ENCODE measurements around the gene DOCK10.
"Not testable (repeated sequence)": the region's sequence is repeated elsewhere in the genome, so short reads cannot be mapped to it uniquely, and the experiment has no call there.

Gene DOCK10

DNA sequence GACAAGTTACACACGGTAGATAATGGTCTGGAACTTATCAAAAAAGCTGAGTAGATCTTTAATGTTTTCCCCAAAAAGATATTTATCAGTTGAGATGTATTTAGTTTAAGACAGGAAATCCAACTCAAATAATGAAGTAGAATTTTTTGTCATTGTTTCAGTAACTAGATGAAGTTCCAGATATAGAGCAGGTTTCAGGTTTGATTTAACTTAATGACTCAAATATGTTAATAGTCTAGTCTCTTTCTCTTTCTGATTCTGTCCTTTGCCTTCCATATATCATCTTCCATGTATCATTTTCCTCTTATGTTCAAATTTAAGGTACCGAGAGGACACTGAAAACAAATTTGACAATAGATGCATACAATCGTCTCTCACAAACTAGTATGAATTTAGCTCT lies 23.6 kb upstream of the DOCK10 start:
- Mint-ChIP-seq H3K27me3 (ENCODE audit: low read depth) (peaks cover 4% of the 10 kb centered on the region), H3K27ac (no peak overlapping the region), H3K36me3 (ENCODE audit: low read depth) (peaks cover 16% of the 10 kb centered on the region), H3K4me3 (no peak overlapping the region), H3K4me1 (ENCODE audit: low read depth) (peaks cover 19% of the 10 kb centered on the region), H3K9me3 (peaks cover 28% of the 10 kb centered on the region)

DNA sequence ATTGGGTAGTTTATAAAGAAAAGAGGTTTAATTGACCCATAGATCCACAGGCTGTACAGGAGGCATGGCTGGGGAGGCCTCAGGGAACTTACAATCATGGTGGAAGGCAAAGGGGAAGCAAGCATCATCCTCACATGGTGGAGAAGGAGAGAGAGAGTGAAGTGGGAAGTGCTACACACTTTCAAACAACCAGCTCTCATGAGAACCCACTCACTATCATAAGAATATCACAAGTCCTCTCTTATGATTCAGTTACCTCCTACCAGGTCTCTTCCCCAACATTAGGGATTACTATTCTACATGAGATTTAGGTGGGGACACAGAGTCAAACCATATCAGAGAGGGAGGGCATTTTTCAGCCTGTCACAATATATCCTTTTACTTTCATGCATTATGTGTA lies 22.7 kb upstream of the DOCK10 start:
- H3K27me3 Mint-ChIP-seq (ENCODE audit: low read depth): no peaks in the 10 kb centered on the region
- H3K9me3 Mint-ChIP-seq: peaks cover 28% of the 10 kb centered on the region
- H3K4me3 Mint-ChIP-seq: no peak overlapping the region
- no peak overlapping the region for H3K27ac Mint-ChIP-seq
- peaks cover 16% of the 10 kb centered on the region for H3K36me3 Mint-ChIP-seq (ENCODE audit: low read depth)
- peaks cover 19% of the 10 kb centered on the region for H3K4me1 Mint-ChIP-seq (ENCODE audit: low read depth)

DNA sequence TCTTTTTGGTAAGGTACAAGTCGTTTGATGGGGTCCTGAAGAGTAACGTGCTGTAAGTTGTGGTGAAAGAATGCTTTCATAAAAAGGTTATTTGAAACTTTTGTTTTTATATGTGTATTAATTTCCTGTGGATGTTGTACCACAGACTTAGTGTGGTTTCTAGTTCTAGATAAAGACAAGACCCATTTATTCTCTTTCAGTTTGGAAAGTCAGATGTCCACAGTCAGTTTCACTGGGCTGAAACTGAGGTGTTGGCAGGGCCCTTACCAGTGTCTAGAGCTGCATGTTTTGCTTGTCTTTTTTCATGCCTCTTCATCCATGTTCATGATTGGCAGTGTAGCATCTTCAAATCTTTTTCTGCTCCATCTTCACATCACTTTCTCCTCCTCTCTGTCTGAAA lies 22.1 kb upstream of the DOCK10 start:
- H3K27ac Mint-ChIP-seq: peak overlapping the region; percentile 1
- no peak overlapping the region for H3K4me3 Mint-ChIP-seq
- H3K4me1 Mint-ChIP-seq (ENCODE audit: low read depth): peaks cover 19% of the 10 kb centered on the region
- H3K36me3 Mint-ChIP-seq (ENCODE audit: low read depth): peaks cover 16% of the 10 kb centered on the region
- H3K9me3 Mint-ChIP-seq: peaks cover 28% of the 10 kb centered on the region
- no peaks in the 10 kb centered on the region for H3K27me3 Mint-ChIP-seq (ENCODE audit: low read depth)

DNA sequence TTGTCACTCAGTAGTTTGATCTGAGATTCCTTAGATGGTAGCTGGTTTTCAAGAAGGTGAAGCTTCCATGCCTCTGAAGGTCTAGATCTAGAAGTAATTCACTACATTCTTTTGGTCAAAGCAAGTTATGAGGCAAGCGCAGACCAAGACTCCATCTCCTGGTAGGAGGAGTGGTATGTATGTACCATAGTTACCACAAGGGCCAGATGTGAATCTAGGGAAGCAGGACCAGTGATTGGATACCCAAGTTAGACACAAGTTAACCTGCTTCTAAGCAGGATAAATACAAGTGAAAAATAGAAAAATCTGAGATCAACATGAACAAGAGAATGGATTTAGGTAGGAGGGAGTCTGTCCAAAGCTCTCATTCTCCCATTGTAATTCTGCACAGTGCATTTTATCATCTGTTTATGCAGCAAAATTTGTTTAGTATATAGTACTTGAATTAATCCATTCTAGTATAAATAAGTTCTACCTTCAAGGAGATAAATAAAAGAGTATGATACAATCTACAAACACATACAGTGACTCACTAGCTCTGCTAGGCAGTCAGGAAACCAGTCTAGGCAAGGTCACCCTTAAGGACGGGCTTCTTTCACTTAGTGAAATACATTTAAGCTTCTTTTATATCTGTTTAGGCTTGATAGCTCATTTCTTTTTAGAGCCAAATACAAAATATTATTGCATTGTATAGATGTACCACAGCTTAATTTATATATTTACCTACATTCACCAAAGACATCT lies 14.2 kb upstream of the DOCK10 start:
- Mint-ChIP-seq H3K27me3 (ENCODE audit: low read depth) (no peaks in the 10 kb centered on the region), H3K4me1 (ENCODE audit: low read depth) (peaks cover 42% of the 10 kb centered on the region), H3K27ac (no peak overlapping the region), H3K36me3 (ENCODE audit: low read depth) (peaks cover 3% of the 10 kb centered on the region), H3K4me3 (no peak overlapping the region), H3K9me3 (peaks cover 9% of the 10 kb centered on the region)

DNA sequence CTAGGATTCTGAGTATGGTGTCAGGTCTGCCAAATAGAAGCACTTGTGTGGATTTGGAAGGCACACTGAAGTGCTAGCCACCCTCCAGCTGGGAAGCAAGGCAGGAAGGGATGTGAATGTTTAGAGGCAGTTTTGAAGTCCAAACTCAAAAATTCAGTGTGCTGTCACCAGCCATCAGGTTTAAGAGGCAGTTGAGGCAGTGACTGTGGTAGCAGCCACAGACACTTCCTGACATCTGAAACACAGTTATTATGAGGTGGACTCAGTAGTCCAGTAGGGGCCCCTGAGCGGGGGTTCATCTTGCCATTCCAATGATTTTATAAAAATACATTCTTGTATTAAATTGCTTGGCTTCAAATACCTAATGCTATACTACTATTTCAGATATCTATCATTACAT lies 13.4 kb upstream of the DOCK10 start:
- Mint-ChIP-seq H3K9me3 (peaks cover 16% of the 10 kb centered on the region), H3K27me3 (ENCODE audit: low read depth) (no peaks in the 10 kb centered on the region), H3K36me3 (ENCODE audit: low read depth) (peaks cover 3% of the 10 kb centered on the region), H3K4me3 (no peak overlapping the region), H3K27ac (peak overlapping the region; percentile 52), H3K4me1 (ENCODE audit: low read depth) (peaks cover 49% of the 10 kb centered on the region)

DNA sequence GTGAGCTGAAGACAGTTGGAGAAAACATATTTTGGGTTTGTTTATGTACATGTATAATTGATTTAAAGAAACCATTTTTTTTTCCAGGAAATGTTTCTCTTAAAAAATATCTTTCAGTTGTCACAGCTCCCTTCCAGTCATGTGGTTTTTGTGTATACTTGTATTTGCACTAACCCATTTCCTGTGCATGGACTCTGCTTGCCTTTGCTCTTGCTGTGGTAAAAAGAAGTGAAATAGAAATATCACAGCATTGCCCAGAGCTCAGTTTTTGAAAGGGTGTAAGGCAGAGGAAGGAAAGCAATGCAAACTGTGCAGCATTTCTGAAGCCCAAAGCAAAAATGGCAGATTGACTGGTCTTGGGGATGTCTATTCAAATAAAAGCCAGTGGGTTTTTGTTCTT lies 10.4 kb upstream of the DOCK10 start:
- H3K27me3 Mint-ChIP-seq (ENCODE audit: low read depth): peaks cover 11% of the 10 kb centered on the region
- peak overlapping the region; percentile 21 for H3K4me3 Mint-ChIP-seq
- H3K36me3 Mint-ChIP-seq (ENCODE audit: low read depth): peaks cover 12% of the 10 kb centered on the region
- peaks cover 53% of the 10 kb centered on the region for H3K4me1 Mint-ChIP-seq (ENCODE audit: low read depth)
- H3K27ac Mint-ChIP-seq: peak overlapping the region; percentile 64
- peaks cover 15% of the 10 kb centered on the region for H3K9me3 Mint-ChIP-seq

DNA sequence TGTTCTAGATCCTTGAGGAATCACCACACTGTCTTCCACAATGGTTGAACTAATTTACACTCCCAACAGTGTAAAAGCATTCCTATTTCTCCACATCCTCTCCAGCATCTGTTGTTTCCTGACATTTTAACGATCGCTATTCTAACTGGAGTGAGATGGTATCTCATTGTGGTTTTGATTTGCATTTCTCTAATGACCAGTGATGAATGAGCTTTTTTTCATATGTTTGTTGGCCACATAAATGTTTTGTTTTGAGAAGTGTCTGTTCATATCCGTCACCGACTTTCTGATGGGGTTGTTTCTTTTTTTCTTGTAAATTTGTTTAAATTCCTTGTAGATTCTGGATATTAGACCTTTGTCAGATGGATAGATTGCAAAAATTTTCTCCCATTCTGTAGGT lies 5.2 kb upstream of the DOCK10 start:
- Mint-ChIP-seq H3K36me3 (ENCODE audit: low read depth) (peaks cover 17% of the 10 kb centered on the region), H3K9me3 (peaks cover 11% of the 10 kb centered on the region), H3K4me1 (ENCODE audit: low read depth) (peaks cover 35% of the 10 kb centered on the region), H3K27me3 (ENCODE audit: low read depth) (peaks cover 48% of the 10 kb centered on the region)
- H3K4me3 Mint-ChIP-seq, H3K27ac Mint-ChIP-seq: not testable (repeated sequence)

DNA sequence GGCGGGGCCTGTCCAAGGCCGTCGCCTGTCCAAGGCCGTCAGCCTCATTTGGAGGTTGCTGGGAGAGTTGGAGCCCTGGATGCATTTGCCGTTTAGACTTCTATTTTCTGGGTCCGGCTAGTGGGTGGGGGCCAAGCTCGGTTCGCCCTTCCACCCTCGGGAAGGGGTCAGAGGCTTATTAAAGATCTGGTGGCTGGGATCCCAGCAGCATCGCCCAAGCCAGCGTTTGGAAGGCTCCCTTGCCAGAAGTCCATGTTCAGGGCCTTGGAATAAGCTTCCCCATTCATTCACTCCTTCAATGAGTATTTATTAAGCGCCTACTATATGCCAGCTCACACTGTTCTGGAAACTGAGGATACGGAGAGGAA lies 516 bp upstream of the DOCK10 start:
- Mint-ChIP-seq H3K27me3 (ENCODE audit: low read depth) (peaks cover 37% of the 10 kb centered on the region), H3K9me3 (no peaks in the 10 kb centered on the region), H3K4me3 (peak overlapping the region; percentile 83), H3K4me1 (ENCODE audit: low read depth) (peaks cover 43% of the 10 kb centered on the region), H3K27ac (peak overlapping the region; percentile 76), H3K36me3 (ENCODE audit: low read depth) (peaks cover 34% of the 10 kb centered on the region)

DNA sequence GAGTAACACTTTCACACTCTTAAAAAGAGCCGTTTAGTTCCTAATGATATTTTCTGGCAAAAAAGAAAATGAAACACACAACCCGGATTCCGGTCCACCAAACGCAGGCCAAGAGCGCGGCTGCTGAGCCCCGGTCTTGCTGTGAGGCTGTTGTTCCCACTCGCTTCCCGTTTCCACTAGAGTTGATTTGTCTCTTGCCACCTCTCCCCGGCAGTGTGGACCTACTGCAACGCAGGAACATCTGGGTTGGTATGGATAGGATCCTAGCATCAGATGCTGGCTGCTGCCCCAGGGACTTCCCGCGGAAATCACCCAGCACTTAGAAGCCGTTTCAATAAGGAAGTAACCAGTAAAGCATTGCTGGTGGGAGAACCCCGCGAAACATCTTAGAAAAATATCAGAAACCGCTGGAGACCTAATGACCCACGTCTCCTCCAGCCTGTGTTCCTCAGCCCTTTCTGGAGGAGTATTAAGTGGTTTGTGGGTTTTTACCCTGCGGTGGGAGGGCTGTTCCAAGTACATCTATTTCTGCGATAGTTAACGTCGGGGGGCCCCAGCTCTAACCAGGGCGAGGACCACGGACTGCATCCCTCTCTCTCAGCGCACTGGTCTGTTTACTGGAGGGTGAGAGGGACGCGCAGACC lies 939 bp downstream of the DOCK10 start:
- H3K4me3 Mint-ChIP-seq: peak overlapping the region; percentile 98
- peaks cover 53% of the 10 kb centered on the region for H3K4me1 Mint-ChIP-seq (ENCODE audit: low read depth)
- H3K9me3 Mint-ChIP-seq: no peaks in the 10 kb centered on the region
- peak overlapping the region; percentile 96 for H3K27ac Mint-ChIP-seq
- peaks cover 38% of the 10 kb centered on the region for H3K36me3 Mint-ChIP-seq (ENCODE audit: low read depth)
- H3K27me3 Mint-ChIP-seq (ENCODE audit: low read depth): peaks cover 24% of the 10 kb centered on the region

DNA sequence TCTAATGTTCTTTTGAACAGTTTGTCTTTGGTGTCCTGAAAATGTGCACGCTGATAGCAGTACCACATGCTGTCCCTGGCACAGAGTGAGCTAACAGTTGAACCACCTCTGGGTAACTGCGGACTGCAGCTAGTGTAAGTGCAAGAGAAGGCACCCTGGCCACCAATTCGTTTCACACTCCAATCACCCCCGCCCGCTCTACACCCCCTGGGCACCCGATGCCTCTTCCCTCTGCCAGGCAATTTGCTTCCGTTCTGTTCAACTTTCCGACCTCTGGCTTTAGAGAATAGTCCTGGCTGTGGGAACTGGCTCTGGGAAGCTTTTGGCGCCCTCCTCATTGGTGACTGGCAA lies 1.4 kb downstream of the DOCK10 start:
- peaks cover 39% of the 10 kb centered on the region for H3K36me3 Mint-ChIP-seq (ENCODE audit: low read depth)
- H3K27me3 Mint-ChIP-seq (ENCODE audit: low read depth): peaks cover 19% of the 10 kb centered on the region
- peak overlapping the region; percentile 98 for H3K4me3 Mint-ChIP-seq
- H3K4me1 Mint-ChIP-seq (ENCODE audit: low read depth): peaks cover 54% of the 10 kb centered on the region
- H3K9me3 Mint-ChIP-seq: no peaks in the 10 kb centered on the region
- peak overlapping the region; percentile 96 for H3K27ac Mint-ChIP-seq

DNA sequence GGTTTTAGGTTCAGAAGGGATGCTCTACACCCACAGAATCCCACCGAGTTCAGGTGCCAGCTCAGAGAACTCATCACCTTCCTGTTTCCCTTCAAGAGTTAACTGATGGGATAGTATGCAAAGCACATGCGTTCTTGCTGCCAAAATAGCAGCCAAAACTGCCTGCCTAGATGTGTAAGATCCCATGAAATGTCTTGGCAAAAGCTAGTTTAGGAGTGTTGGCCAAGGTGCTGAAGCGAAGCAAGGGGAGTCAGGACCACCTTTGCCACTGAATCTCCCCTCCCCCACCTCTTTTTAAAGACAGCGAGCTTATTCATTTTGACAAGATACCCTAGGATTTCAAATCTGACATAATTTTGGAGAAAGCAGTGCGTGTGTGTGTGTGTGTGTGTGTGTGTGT lies 2.1 kb downstream of the DOCK10 start:
- Mint-ChIP-seq H3K9me3 (no peaks in the 10 kb centered on the region), H3K4me3 (peak overlapping the region; percentile 98), H3K36me3 (ENCODE audit: low read depth) (peaks cover 43% of the 10 kb centered on the region), H3K27ac (peak overlapping the region; percentile 96), H3K27me3 (ENCODE audit: low read depth) (peaks cover 17% of the 10 kb centered on the region), H3K4me1 (ENCODE audit: low read depth) (peaks cover 58% of the 10 kb centered on the region)

DNA sequence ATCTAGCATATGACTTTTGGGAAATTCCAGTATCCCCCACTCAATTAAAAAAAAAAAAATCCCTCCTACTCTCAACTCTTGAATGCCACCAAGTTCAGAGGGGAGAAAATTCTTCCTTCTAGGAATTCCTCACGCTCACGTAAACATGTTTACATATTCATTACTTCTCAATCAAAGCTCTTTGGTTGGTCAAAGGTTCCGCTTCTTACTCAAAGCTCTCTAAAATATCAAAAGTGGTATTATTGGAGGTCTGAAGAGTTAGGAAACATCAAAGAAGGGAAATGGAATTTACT lies 4.1 kb downstream of the DOCK10 start:
- peak overlapping the region; percentile 98 for H3K4me3 Mint-ChIP-seq
- peaks cover 63% of the 10 kb centered on the region for H3K36me3 Mint-ChIP-seq (ENCODE audit: low read depth)
- H3K9me3 Mint-ChIP-seq: no peaks in the 10 kb centered on the region
- H3K27me3 Mint-ChIP-seq (ENCODE audit: low read depth): no peaks in the 10 kb centered on the region
- peak overlapping the region; percentile 90 for H3K27ac Mint-ChIP-seq
- peaks cover 67% of the 10 kb centered on the region for H3K4me1 Mint-ChIP-seq (ENCODE audit: low read depth)

DNA sequence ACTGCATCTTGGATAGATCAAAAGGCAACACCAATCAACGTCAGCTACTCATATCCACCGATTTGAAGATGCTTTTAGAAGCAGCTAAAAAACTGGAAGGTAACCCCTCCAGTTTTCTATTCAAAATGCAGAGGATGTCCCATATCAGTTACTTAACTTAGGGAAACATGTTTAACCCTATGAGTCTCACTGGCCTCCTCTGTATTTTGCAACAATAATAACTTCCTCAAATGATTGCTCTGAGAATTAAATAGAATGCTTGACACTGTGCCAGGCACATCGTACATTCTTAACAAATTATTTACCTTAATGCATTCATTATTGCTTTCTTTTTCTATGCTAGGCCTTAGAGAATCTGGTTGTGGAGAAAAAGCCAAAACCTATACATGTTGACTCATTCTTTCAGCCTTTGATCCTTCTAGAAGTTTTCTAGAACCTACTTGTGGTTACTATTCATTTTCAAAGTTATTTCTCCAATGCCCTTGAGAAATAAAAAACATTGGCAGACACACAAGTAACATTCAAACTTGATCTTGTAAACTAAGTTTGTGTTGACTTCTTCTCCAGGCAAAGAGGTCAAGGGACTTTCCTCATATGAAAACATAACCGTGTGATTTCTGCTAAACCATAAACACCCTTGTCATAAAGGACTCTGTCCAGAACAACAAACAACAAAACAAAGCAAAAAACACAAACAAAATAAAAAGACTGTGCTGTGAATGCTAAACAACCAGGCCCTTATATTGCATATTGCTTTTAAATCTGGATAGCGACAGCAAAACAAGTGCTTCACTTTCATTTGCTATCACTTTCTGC lies 4.6 kb downstream of the DOCK10 start:
- H3K27ac Mint-ChIP-seq: peak overlapping the region; percentile 90
- H3K4me1 Mint-ChIP-seq (ENCODE audit: low read depth): peaks cover 62% of the 10 kb centered on the region
- peak overlapping the region; percentile 98 for H3K4me3 Mint-ChIP-seq
- no peaks in the 10 kb centered on the region for H3K27me3 Mint-ChIP-seq (ENCODE audit: low read depth)
- no peaks in the 10 kb centered on the region for H3K9me3 Mint-ChIP-seq
- H3K36me3 Mint-ChIP-seq (ENCODE audit: low read depth): peaks cover 63% of the 10 kb centered on the region

DNA sequence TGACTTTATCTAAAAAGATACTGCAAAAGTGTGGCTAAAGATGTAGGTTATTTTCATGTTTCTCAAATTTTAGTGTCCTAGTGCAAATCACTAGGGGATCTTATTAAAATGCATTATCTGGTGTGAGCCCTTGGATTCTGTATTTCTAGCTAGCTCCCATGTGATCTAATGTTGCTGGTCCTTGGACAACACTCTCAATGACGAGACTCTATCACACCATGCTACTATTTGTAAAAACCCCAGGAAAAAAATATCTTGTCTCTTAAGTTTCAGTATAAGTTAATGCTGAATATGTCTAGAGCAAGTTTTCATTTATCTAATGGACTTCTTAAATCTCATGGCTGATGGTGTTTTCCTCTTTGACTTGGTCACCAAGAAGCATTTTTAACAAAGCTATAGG lies 5.8 kb downstream of the DOCK10 start:
- Mint-ChIP-seq H3K4me3 (peak overlapping the region; percentile 59), H3K27ac (peak overlapping the region; percentile 69), H3K27me3 (ENCODE audit: low read depth) (no peaks in the 10 kb centered on the region), H3K9me3 (no peaks in the 10 kb centered on the region), H3K36me3 (ENCODE audit: low read depth) (peaks cover 67% of the 10 kb centered on the region), H3K4me1 (ENCODE audit: low read depth) (peaks cover 68% of the 10 kb centered on the region)

All from T-helper 1 cell treated with Interleukin-12 subunit alpha and Interleukin-12 subunit beta and Interleukin-4 antibody, amounts not matched to agents 30 μg/mL and 1 μg/mL, for 36 hours (primary cell).